Measurements from ENCODE around the gene COX7A2. TPM values are rescaled to one million over a fixed set of nuclear protein-coding genes. Genes with fewer than 3 reads are reported as not detected.

Gene COX7A2
- total RNA-seq, 1 donor from 2014 or later = 346 TPM

- no peak overlapping the region for H3K4me3 Mint-ChIP-seq
- H3K4me1 Mint-ChIP-seq = no peaks in the 10 kb centered on the region
- no peak overlapping the region for H3K27ac Mint-ChIP-seq (ENCODE audit: unreplicated experiment)
- TF ChIP-seq CTCF (conservative IDR thresholded peaks at IDR 0.05) = no peak
- H3K9me3 Mint-ChIP-seq = no peaks in the 10 kb centered on the region
- H3K36me3 Mint-ChIP-seq (ENCODE audit: low read depth) = no peaks in the 10 kb centered on the region
- DNase-seq (ENCODE audit: low read depth, low spot score) = no peak
- peaks cover 13% of the 10 kb centered on the region for H3K27me3 Mint-ChIP-seq (ENCODE audit: low read depth)
Observed at GRCh38 chr6:75196081-75196687, 47.4 kb downstream of the COX7A2 start.

GRCh38 chr6:75188221-75188925, 55.2 kb downstream of the COX7A2 start:
- no peak for TF ChIP-seq CTCF (conservative IDR thresholded peaks at IDR 0.05)
- H3K4me1 Mint-ChIP-seq = no peaks in the 10 kb centered on the region
- DNase-seq (ENCODE audit: low read depth, low spot score) = no peak
- peaks cover 28% of the 10 kb centered on the region for H3K36me3 Mint-ChIP-seq (ENCODE audit: low read depth)
- H3K4me3 Mint-ChIP-seq = no peak overlapping the region
- no peak overlapping the region for H3K27ac Mint-ChIP-seq (ENCODE audit: unreplicated experiment)
- H3K27me3 Mint-ChIP-seq (ENCODE audit: low read depth) = no peaks in the 10 kb centered on the region
- H3K9me3 Mint-ChIP-seq = peaks cover 12% of the 10 kb centered on the region

Other genes starting within 250 kb of the COX7A2 start
- gene COL12A1, start 37.7 kb downstream of the COX7A2 start, total RNA-seq = 50.2 and 51.1 TPM in 2 replicates
- gene TMEM30A, start 41.0 kb upstream of the COX7A2 start, total RNA-seq = 44.5 and 47.3 TPM in 2 replicates
- 0.79 and 0.89 TPM in 2 replicates for gene FILIP1, start 250.0 kb upstream of the COX7A2 start, total RNA-seq

Data from neural crest cell (in vitro differentiated cells).